Keratinocyte (primary cell): ENCODE measurements around the gene RTN1. TPM values are rescaled to one million over a fixed set of nuclear protein-coding genes. Genes with fewer than 3 reads are reported as not detected.

Source experiments
- DNase-seq: peaks from one replicate; pipeline ENCODE4 v3.0.0-alpha.2; 2011; ENCODE audit warnings: low read depth, missing footprints, low spot score
- FAIRE-seq: peaks from 2 replicates; lab custom pipeline; 2011; peaks lifted over from hg19 to GRCh38; lab: Jason Lieb, UNC
- H2AFZ ChIP-seq: 2 replicates; pipeline ENCODE4 v1.6.0; 2012; ENCODE audit warnings: low read length, control low read depth, inconsistent platforms; ENCODE audit not compliant: control insufficient read depth
- H3K27ac ChIP-seq: 2 replicates; pipeline ENCODE4 v1.5.1; 2011; ENCODE audit warnings: low read length; ENCODE audit not compliant: control insufficient read depth, insufficient read depth
- H3K27me3 ChIP-seq: 3 replicates; pipeline ENCODE4 v1.6.0; 2011; ENCODE audit warnings: low read length; ENCODE audit not compliant: control insufficient read depth, insufficient read depth; ENCODE audit errors: extremely low read depth
- H3K36me3 ChIP-seq, 2 experiments: 2 replicates in 1 of 2; 3 replicates in 1 of 2; pipeline ENCODE4 v1.5.1; 2011; ENCODE audit warnings: low read length in 2 of 2, mild to moderate bottlenecking in 1 of 2; ENCODE audit not compliant: control insufficient read depth in 2 of 2, insufficient read depth in 2 of 2; ENCODE audit errors: extremely low read depth in 1 of 2
- H3K4me1 ChIP-seq: 3 replicates; pipeline ENCODE4 v1.5.1; 2011; ENCODE audit warnings: low read length; ENCODE audit not compliant: control insufficient read depth, insufficient read depth; ENCODE audit errors: extremely low read depth
- H3K4me2 ChIP-seq: 3 replicates; pipeline ENCODE4 v1.6.0; 2011; ENCODE audit warnings: low read depth, low read length; ENCODE audit not compliant: control insufficient read depth, insufficient read depth; ENCODE audit errors: extremely low read depth
- H3K4me3 ChIP-seq, 3 experiments: fragments of 200-600 bp in 1 of 3; sonication (generic) in 1 of 3; 2 replicates in 2 of 3; 3 replicates in 1 of 3; pipeline ENCODE4 v1.5.1; 2011 to 2016; ENCODE audit warnings: low read length in 3 of 3, mild to moderate bottlenecking in 3 of 3, control low read depth in 2 of 3, inconsistent platforms in 1 of 3, low read depth in 1 of 3, mixed read lengths in 1 of 3, mixed run types in 1 of 3, moderate library complexity in 1 of 3; ENCODE audit not compliant: control insufficient read depth in 2 of 3, insufficient read depth in 2 of 3; ENCODE audit errors: extremely low read depth in 1 of 3
- H3K79me2 ChIP-seq: 2 replicates; pipeline ENCODE4 v1.6.0; 2012; ENCODE audit warnings: low read length; ENCODE audit not compliant: control insufficient read depth, insufficient read depth
- H3K9ac ChIP-seq: 3 replicates; pipeline ENCODE4 v1.6.0; 2011; ENCODE audit warnings: low read length; ENCODE audit not compliant: control insufficient read depth, insufficient read depth; ENCODE audit errors: extremely low read depth
- H3K9me1 ChIP-seq: 3 replicates; pipeline ENCODE4 v1.6.0; 2011; ENCODE audit warnings: low read length; ENCODE audit not compliant: control insufficient read depth, insufficient read depth; ENCODE audit errors: extremely low read depth
- H3K9me3 ChIP-seq: 2 replicates; pipeline ENCODE4 v1.5.1; 2012; ENCODE audit warnings: low read depth, low read length; ENCODE audit not compliant: control insufficient read depth
- H4K20me1 ChIP-seq: 3 replicates; pipeline ENCODE4 v1.6.0; 2011; ENCODE audit warnings: low read length; ENCODE audit not compliant: control insufficient read depth, insufficient read depth; ENCODE audit errors: extremely low read depth
- EZH2 ChIP-seq: IDR thresholded peaks from one replicate; pipeline ENCODE4 v1.6.1; 2012; ENCODE audit warnings: inconsistent platforms, mild to moderate bottlenecking, low read length, moderate library complexity
- dilution Hi-C: fragments of 300-500 bp; cut with MboI; formaldehyde crosslinking; loops from one replicate; pipeline ENCODE4 v1.7.0; 2020; ENCODE audit warnings: low sequenced_read_pairs; ENCODE audit not compliant: extremely low pct_ligation_motif_present
- polyA plus RNA-seq, 5 experiments: library from polyadenylated mRNA; depleted of rRNA in 3 of 5; stranded (reverse) in 3 of 5; stranded (forward) in 1 of 5; unstranded in 1 of 5; fragments of >200 nt; gene quantifications; 1 replicate in 1 of 5; 2 replicates in 3 of 5; 3 replicates in 1 of 5; pipeline versions ENCODE4 v1.2.1 to v1.2.3, GENCODE V29; 2011 to 2012; ENCODE audit warnings: missing spikeins in 2 of 5, low read depth in 1 of 5, low replicate concordance in 1 of 5
- TF ChIP-seq, protein P1 (sequence below), 3 experiments: IDR thresholded peaks in 1 of 3; conservative IDR thresholded peaks in 1 of 3; optimal IDR thresholded peaks in 1 of 3; 2 replicates in 2 of 3; 3 replicates in 1 of 3; pipeline versions ENCODE3 to v1.5.1; 2011; ENCODE audit warnings: low read length in 3 of 3, mild to moderate bottlenecking in 3 of 3, moderate library complexity in 2 of 3, control low read depth in 1 of 3, inconsistent platforms in 1 of 3; ENCODE audit not compliant: insufficient read depth in 2 of 3; ENCODE audit errors: extremely low read depth in 1 of 3

RTN1 gene
- polyA plus RNA-seq, 1 donor (not counting 4 experiments of a cell fraction or from before 2014, with no cell fraction given), result 0.05 TPM

DNA sequence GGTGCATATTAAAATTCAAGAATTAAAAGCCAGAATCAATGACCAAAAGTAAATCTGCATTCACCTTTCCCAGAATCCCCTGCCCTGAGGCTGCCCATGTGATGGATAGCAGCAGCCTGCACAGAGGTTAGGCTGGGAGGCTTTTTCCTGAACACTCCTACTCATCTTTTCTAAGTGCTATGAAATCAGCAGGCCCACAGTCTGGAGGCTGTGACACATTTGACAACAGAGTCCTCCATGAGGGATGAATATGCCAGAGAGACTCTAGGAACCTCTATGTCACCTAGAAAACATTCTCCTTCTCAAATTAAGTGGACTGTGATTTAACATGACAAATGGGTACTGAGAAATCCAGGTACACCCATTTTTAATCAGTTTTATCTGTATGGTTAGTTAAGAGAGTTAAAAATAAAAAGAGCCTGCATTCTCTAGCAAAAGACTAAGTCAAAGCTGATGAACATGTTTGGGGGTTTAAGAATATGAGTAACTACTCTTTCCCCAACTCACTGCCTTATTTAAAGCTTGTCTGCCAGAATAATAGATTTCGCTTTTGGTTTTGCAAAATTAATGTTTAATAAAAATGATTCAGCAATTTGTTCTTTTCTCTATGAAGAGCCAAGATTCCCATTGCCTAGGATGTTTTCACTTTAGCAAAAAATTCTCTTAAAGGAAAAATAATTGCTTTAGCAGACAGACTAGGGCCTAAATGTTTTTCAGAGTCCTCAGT is 115.0 kb downstream of the RTN1 start:
- no peak overlapping the region for H3K4me3 ChIP-seq
- dilution Hi-C loops, result no loop called here
- TF ChIP-seq EZH2, result no peak
- TF ChIP-seq, protein P1, sequence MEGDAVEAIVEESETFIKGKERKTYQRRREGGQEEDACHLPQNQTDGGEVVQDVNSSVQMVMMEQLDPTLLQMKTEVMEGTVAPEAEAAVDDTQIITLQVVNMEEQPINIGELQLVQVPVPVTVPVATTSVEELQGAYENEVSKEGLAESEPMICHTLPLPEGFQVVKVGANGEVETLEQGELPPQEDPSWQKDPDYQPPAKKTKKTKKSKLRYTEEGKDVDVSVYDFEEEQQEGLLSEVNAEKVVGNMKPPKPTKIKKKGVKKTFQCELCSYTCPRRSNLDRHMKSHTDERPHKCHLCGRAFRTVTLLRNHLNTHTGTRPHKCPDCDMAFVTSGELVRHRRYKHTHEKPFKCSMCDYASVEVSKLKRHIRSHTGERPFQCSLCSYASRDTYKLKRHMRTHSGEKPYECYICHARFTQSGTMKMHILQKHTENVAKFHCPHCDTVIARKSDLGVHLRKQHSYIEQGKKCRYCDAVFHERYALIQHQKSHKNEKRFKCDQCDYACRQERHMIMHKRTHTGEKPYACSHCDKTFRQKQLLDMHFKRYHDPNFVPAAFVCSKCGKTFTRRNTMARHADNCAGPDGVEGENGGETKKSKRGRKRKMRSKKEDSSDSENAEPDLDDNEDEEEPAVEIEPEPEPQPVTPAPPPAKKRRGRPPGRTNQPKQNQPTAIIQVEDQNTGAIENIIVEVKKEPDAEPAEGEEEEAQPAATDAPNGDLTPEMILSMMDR (optimal IDR thresholded peaks at IDR 0.05 in 1 of 3, IDR thresholded peaks at IDR 0.05 in 1 of 3, conservative IDR thresholded peaks at IDR 0.05 in 1 of 3; ENCODE audit: extremely low read depth in 1 of 3, insufficient read depth in 2 of 3, low read length in 3 of 3), result no peak
- no peaks in the 10 kb centered on the region for H3K9me1 ChIP-seq
- no peaks in the 10 kb centered on the region for H3K9me3 ChIP-seq
- H3K36me3 ChIP-seq, result no peaks in the 10 kb centered on the region
- no peak overlapping the region for H3K9ac ChIP-seq
- no peaks in the 10 kb centered on the region for H3K27me3 ChIP-seq
- H3K4me2 ChIP-seq, result no peak overlapping the region
- no peak for FAIRE-seq
- no peaks in the 10 kb centered on the region for H4K20me1 ChIP-seq
- H2AFZ ChIP-seq, result no peak overlapping the region
- DNase-seq, result no peak
- H3K79me2 ChIP-seq, result no peaks in the 10 kb centered on the region
- H3K4me1 ChIP-seq, result no peaks in the 10 kb centered on the region
- no peak overlapping the region for H3K27ac ChIP-seq

- Histone ChIP-seq H3K4me1 (no peaks in the 10 kb centered on the region), H3K9me3 (no peaks in the 10 kb centered on the region), H3K27ac (no peak overlapping the region), H3K79me2 (no peaks in the 10 kb centered on the region), H4K20me1 (no peaks in the 10 kb centered on the region), H3K4me3 (no peak overlapping the region), H3K9me1 (no peaks in the 10 kb centered on the region), H2AFZ (no peak overlapping the region), H3K4me2 (no peak overlapping the region), H3K9ac (no peak overlapping the region), H3K27me3 (no peaks in the 10 kb centered on the region), H3K36me3 (no peaks in the 10 kb centered on the region)
- dilution Hi-C loops, result no loop called here
- DNase-seq (no peak), FAIRE-seq (no peak)
- no peak for TF ChIP-seq EZH2
- TF ChIP-seq, protein P1 (optimal IDR thresholded peaks at IDR 0.05 in 1 of 3, IDR thresholded peaks at IDR 0.05 in 1 of 3, conservative IDR thresholded peaks at IDR 0.05 in 1 of 3; ENCODE audit: extremely low read depth in 1 of 3, insufficient read depth in 2 of 3, low read length in 3 of 3), result no peak
These were observed 116.3 kb downstream of the RTN1 start for GRCh38 chr14:59754256-59754655.
